GM19372 (cell line): Measurements from ENCODE around the gene OR51B6.
A peak's percentile ranks its signal among the peaks of the same experiment; 100 is the strongest.
"Not testable (repeated sequence)": the region's sequence is repeated elsewhere in the genome, so short reads cannot be mapped to it uniquely, and the experiment has no call there.

ENCODE experiments used
- ATAC-seq: cut with Tn5 transposase; IDR thresholded peaks from one replicate; pipeline ENCODE4 v1.9.1; 2021; ENCODE audit warnings: mild to moderate bottlenecking, low read depth, moderate library complexity; ENCODE audit not compliant: unreplicated experiment

OR51B6 gene

DNA sequence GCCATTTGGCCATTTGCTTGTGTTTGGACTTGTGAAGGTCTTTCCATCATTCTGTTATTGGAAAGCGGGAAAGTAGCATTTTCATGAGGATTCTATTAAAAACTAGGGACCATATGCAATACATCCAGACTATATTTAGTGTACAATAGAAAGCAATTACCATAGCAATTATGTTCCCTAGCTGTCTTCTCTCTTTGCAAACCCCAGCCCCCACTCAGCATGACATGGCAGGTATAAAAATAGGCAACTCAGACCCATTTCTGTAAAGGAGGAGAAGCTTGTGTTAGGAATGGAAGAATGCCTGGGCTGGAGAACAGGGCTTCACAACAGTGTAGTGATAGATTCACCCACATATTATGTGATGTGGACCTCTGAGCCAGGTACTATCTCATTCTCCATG lies 12.4 kb downstream of the OR51B6 start:
- no peak for ATAC-seq

DNA sequence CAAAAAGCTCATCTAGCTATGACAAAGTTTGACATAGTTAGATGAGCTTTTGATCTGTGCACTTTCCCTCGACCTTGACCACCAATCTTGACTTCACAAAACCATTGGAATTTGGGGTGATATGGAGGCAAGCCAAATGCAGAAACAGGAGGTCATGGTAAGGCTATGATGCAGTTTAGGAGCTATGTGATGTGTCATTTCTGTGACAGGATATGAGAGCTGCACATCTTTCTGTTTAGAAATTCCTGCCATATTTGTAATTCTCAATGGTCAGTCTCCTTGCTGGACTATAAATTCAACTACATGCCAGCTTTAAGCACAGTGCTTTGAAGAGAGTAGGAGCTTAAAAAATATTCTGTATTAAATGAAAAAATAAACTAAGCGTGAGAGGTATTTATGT lies 12.9 kb downstream of the OR51B6 start:
- ATAC-seq, result no peak

DNA sequence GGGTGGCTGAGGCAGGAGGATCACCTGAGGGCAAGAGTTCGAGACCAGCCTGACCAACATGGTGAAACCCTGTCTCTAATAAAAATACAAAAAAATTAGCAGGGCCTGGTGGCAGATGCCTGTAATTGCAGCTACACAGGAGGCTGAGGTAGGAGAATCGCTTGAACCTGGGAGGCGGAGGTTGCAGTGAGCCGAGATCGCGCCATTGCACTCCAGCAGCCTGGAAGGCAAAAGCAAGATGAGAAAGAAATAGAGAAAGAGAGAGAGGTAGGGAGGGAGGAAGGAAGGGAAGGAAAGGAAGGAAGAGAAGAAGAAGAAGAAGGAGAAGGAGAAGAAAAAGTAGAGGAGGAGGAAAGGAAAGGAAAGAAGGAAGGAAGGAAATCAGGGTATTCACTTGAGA lies 15.1 kb downstream of the OR51B6 start:
- ATAC-seq, result not testable (repeated sequence)

DNA sequence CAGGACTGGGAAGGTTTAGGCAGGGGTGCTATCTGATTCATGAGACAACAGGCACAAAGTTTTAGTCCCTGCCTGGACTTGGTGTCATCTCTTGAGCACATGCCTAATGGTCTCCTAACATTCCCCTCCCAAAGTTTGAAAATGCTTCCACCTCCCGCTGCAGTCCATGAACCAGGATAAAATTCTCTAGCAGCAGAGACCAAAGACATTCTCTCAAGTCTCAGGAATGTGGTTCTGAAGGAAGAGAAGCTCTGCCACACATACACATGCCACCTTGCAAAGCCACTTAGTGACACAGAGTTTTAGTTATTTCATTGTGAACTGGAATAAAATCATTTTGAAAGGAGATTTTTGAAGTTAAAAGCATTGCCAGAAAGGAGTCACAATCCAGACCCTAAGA lies 15.5 kb downstream of the OR51B6 start:
- ATAC-seq, result no peak

DNA sequence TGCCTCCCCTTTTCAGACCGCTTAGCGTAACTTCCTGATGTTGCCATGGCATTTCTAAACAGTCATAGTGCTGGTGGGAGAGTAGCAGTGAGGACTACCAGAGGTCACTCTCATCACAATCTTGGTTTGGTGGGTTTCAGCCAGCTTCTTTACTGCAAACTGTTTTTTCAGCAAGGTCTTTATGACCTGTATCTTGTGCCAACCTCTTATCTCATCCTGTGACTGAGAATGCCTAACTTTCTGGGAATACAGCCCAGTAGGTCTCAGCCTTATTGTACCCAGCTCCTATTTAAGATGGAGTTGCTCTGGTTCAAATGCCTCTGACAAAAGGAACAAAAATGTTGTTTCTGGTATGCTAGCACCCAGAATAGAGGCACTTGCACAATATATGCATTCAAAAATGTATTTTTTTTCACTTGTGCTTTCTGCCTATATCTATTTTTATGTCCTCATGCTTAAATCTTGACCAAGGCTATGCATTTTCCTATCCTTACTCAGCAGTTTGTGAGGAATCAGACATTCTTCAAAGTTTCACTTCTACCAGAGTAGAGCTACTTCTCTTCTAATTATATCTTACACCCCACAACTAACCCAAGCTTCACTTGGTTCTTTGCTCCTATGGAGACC lies 16.3 kb downstream of the OR51B6 start:
- ATAC-seq, result no peak

DNA sequence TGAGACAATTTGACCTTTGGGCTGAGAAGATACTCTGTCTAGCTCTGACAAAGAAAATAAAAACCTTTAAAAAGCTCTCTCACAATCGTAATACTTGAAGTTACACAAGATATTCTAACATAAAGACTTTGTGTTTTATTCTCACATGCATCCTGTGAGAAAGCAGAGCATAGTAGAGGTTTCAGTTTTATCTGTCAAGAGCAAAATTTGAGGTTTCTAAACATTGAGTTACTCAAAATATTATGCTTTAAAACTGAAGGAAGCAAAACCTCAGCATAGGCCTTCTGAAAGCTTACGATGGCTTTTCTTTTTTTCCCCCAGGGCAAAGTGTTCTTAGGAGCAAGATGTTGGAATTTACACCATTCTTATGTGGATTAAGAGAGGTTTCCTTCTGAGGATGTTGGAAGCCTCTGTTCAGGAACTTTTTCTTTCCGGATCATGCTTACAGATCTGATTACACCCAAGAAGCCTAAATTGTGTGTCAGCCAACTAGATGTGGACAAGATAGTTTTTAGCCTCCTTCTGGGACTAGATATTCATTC lies 17.3 kb downstream of the OR51B6 start:
- ATAC-seq, result peak; percentile 53

DNA sequence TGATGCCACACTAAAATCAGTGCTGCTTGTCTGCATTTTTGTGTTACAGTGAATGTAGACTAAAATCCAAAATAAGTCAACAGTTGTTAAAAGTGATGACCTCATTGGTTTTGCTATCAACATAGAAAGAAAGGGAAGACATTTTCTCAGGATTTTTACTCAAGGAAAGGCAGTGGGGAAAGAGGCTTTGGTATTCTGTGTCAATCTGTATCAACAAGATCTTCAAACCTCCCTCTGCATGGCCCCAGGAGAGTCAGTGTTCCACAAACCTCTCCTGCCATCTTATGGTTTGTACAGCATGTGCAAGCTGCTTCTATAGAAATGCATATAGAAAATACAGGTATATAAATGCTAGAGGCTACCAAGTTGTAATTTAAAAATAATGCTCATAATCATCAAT lies 18.5 kb downstream of the OR51B6 start:
- ATAC-seq, result peak; percentile 63

DNA sequence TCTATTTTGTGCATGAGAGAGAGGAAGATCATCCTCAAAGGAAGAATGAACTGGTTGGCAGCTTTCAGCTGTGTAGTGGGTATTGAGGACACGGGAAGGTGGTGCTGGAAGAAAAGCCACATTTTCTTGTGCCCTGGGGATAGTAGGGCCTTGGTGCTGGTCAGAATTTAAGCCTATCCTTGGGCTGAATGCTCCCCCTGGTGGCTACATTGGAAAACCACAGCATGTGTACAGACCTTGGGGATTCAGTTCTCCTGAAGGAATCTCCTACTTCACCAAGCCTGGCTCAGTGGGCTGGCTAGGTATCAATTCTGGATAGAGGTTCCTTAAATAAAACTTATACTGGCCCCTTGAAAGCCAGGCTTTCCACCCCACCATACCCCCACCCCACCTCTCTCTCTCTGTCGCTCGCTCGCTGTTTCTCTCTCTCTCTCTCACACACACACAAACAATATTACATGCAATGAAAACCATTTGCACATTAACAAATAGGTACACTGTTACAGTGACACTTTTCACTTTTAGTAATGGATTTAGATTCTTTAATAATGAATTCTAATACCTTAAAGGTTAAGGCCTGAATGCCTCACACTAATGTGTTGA lies 29.5 kb downstream of the OR51B6 start:
- peak; percentile 94 for ATAC-seq

DNA sequence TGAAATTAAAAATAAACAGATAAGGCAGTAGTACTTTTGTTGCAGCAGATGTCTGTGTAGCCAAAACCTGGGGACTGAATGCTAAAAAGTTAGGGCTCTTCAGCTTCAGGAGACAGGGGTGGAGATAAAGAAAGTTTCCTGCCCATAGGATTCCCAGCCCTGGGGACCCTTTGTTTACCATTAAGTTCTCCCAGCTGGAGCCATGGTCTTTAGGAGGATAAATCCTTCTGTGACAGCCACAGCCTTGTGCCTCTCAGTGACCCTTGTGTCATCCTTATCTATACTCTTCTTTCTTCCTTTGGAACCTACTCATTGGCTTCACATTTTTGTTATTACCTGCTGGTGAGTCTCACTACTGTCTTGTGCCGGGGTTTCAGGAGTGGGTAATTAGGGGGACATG lies 32.3 kb downstream of the OR51B6 start, which contains the start of gene OR51M1:
Gene OR51M1, plus strand, starts transcription at position 237 of the 400 bp plus-strand sequence. CDS start 5,587 bp downstream, outside the sequence.
- no peak for ATAC-seq

DNA sequence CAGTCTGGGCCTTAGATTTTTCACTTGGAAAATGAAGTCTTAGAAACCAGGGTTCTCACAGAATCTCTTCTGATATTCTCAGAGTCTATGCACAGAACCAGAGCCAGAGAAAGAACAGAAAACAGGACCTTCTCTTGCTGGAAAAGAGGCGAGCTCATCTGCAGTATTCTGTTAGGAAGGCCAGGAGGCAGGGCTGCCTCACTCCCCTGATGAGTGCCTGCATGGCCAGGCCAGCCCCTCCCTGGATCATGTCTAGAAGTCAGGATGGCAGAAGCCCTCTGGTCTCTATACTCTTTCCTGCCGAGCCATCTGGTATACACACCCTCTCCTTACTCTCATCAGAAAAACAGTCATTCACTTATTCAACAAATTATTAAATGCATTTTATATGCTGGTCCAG lies 33.0 kb downstream of the OR51B6 start:
- ATAC-seq, result no peak

DNA sequence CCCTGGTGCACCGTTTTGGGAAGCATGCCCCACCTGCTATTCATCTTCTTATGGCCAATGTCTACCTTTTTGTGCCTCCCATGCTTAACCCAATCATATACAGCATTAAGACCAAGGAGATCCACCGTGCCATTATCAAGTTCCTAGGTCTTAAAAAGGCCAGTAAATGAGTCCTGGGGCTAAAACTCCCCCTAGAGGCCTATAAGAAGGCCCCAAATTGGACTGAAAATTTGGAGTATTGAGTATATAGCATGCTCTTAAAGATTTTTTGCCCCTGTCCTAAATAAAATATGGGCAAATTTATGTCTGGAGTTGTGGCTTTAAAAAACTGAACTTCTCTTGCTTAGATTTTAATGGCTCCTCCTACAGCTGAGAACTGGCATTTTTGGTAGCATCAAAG lies 38.9 kb downstream of the OR51B6 start:
- no peak for ATAC-seq

DNA sequence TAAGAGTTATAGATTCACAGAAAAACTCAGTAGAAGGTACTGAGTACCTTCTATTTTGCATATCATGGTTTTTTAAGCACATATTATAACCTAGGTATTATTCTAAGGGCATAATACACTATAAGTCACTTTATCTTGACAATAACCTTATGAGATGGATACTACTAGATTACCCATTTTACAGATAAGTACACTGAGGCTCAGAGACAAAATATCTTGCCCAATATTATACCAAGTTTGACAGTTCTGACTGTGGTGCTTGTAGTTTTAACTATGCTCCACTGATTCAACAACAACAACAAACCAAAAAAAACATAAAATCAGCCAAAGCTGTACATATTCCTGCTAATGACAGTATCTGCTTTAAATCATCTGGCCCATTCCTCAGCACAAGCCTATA lies 42.8 kb downstream of the OR51B6 start:
- ATAC-seq, result no peak

DNA sequence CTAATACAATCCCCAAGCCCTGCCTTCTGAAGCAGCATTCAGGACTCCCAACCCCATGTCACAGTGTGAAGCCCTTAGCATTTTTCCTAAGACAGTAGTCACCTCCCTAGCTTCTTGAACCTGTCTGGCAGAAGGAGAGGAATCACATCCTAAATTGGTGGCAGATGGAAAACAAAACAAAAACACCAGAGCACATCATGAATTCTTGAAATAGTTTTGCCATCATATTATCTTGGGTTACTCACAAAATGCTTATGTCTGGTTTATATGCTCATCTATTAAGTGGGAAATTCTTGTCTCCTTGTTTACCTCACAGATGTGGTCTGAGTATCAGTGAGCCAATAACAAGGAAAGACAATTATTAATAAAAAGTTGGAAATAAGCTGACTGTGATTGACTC lies 47.6 kb downstream of the OR51B6 start:
- no peak for ATAC-seq
